Body of pancreas (tissue), 4 donors: Measurements from ENCODE around the gene IFNA1.

ENCODE experiments used
- POLR2A ChIP-seq, 3 donors: fragments of 450-650 bp; IDR thresholded peaks; one replicate each; pipeline ENCODE4 v1.6.1; 2016; ENCODE audit warnings: antibody characterized with exemption in 3 of 3, mild to moderate bottlenecking in 2 of 3
- TF ChIP-seq, protein P1 (sequence below), 7 experiments: fragments of 450-650 bp in 4 of 7; fragments of 200-600 bp in 3 of 7; sonication (generic) in 3 of 7; IDR thresholded peaks; one replicate each; pipeline ENCODE4 v1.5.1; 2016 to 2019; ENCODE audit warnings: antibody characterized with exemption in 7 of 7

DNA sequence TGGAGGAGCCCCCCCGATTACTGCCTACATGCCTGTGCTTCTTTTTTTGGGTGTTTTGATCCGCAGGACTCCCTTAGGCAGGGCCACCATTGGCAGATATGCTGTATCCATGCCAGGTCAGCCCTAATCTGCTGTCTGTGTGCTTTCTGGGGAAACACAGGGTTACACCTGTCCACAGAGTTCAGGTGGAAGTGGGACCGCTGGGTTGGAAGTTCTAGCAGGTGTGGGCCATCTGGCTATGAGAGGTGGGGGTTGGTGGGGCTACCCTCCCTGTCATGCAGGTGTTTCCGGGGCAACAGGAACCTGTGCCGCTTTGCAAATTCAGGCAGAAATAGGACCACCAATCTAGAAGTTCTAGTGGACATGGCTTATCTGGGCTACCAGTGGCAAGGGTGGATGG lies 24.9 kb downstream of the IFNA1 start:
- TF ChIP-seq, protein P1, sequence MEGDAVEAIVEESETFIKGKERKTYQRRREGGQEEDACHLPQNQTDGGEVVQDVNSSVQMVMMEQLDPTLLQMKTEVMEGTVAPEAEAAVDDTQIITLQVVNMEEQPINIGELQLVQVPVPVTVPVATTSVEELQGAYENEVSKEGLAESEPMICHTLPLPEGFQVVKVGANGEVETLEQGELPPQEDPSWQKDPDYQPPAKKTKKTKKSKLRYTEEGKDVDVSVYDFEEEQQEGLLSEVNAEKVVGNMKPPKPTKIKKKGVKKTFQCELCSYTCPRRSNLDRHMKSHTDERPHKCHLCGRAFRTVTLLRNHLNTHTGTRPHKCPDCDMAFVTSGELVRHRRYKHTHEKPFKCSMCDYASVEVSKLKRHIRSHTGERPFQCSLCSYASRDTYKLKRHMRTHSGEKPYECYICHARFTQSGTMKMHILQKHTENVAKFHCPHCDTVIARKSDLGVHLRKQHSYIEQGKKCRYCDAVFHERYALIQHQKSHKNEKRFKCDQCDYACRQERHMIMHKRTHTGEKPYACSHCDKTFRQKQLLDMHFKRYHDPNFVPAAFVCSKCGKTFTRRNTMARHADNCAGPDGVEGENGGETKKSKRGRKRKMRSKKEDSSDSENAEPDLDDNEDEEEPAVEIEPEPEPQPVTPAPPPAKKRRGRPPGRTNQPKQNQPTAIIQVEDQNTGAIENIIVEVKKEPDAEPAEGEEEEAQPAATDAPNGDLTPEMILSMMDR (IDR thresholded peaks at IDR 0.05) = no peak
- TF ChIP-seq POLR2A (IDR thresholded peaks at IDR 0.05) = no peak
